ENCODE measurements around the gene CEP43. TPM values are rescaled to one million over a fixed set of nuclear protein-coding genes. Genes with fewer than 3 reads are reported as not detected.

The CEP43 gene
- total RNA-seq, 1 experiment from 2014 or later: 15.2 TPM

DNA sequence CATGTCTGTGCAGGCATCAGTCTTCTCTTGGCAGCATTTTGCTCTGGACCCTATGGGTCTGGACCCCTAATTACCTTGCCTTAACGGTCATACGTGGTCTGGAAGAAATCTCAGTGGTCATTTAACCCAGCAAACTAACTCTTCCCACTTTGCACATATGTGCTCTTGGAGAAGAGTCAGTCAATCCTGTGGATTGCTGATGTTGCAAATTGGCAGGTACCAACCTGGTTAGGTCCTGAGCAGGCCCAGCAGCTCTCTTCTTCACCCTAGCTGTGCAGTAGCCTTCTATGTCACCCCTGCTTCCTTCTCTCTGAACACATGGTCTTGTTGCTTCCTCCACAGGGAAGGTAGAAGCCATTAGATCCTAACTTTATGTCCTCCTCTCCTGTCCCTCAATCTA is 1.6 kb downstream of the CEP43 start:
- TF ChIP-seq, protein P1, sequence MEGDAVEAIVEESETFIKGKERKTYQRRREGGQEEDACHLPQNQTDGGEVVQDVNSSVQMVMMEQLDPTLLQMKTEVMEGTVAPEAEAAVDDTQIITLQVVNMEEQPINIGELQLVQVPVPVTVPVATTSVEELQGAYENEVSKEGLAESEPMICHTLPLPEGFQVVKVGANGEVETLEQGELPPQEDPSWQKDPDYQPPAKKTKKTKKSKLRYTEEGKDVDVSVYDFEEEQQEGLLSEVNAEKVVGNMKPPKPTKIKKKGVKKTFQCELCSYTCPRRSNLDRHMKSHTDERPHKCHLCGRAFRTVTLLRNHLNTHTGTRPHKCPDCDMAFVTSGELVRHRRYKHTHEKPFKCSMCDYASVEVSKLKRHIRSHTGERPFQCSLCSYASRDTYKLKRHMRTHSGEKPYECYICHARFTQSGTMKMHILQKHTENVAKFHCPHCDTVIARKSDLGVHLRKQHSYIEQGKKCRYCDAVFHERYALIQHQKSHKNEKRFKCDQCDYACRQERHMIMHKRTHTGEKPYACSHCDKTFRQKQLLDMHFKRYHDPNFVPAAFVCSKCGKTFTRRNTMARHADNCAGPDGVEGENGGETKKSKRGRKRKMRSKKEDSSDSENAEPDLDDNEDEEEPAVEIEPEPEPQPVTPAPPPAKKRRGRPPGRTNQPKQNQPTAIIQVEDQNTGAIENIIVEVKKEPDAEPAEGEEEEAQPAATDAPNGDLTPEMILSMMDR (conservative IDR thresholded peaks at IDR 0.05; ENCODE audit: low read depth, low read length): no peak
- TF ChIP-seq EZH2phosphoT487 (IDR thresholded peaks at IDR 0.05; ENCODE audit: borderline replicate concordance, low read length) (no peak), EZH2 (IDR thresholded peaks at IDR 0.05; ENCODE audit: low read length, unreplicated experiment) (no peak)
- Histone ChIP-seq H3K4me3 (ENCODE audit: low read length) (peak overlapping the region; percentile 93), H4K20me1 (ENCODE audit: low read length) (no peaks in the 10 kb centered on the region), H3K27ac (ENCODE audit: low read length) (no peak overlapping the region), H3K4me1 (ENCODE audit: insufficient read depth, low read length) (peaks cover 7% of the 10 kb centered on the region; the same call in 1 of the 2 replicates), H3K9me3 (ENCODE audit: low read length) (no peaks in the 10 kb centered on the region), H3K36me3 (ENCODE audit: low read depth, low read length) (peaks cover 16% of the 10 kb centered on the region; the same call in 1 of the 2 replicates), H3K9me2 (replicated peaks; ENCODE audit: low read length) (no peaks in the 10 kb centered on the region), H3K79me2 (ENCODE audit: low read length) (peaks cover 71% of the 10 kb centered on the region), H3F3A (ENCODE audit: low read length, unreplicated experiment) (no peaks in the 10 kb centered on the region), H3K27me3 (ENCODE audit: low read length) (no peaks in the 10 kb centered on the region), H3K9ac (ENCODE audit: low read length) (no peak overlapping the region), H2AFZ (ENCODE audit: low read length) (no peak overlapping the region), H3K4me2 (ENCODE audit: low read length) (peak overlapping the region; percentile 92)
- DNase-seq: no peak
- no peak for ATAC-seq
- CTCF ChIA-PET: no interaction called here
- BruUV-seq (replicated peaks): no TSS peak
- POLR2A ChIA-PET (ENCODE audit: unreplicated experiment): no interaction called here
- intact Hi-C loops (cut with micrococcal nuclease): no loop called here

DNA sequence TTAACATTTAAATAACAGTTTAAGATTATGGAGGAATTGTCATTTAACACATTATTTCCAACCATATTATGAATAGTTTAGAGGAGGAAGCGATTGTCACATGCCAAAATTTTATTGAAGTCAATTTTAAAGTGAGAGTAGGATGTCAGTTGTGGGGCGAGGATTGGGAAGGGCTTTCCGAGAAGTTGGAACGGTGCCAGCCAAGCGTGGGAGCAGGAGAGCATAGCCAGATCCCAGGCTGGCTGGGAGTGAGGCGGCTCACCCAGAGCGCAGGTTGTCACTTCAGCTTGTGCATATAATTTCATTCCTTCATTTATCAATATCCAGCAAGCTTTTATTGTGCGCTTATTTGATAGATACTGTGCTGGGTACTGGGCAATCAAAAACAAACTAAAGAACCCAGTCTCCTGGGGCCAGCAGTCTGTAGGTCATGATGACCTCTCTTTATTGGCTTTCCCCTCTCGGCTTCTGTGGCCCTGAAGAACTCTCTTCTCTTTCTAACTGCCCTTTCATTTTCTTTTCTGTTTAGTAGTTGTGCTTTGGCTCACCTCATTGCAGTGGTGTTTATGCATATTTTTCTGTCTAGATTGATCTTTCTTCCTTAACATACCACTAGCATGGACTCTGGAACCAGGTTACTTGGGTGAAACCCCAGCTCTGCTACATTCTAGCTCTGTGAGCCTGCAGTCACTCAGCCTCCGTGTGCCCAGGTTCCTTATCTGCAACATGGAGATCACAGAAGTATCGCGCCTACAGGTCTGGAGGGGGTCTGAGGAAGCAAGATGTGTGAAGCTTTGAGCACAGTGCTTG is 6.4 kb downstream of the CEP43 start:
- ChIA-PET CTCF (no interaction called here), POLR2A (ENCODE audit: unreplicated experiment) (no interaction called here)
- peaks cover 2% of the 10 kb centered on the region; the same call in 1 of the 2 replicates for H3K4me1 ChIP-seq (ENCODE audit: insufficient read depth, low read length)
- H4K20me1 ChIP-seq (ENCODE audit: low read length): no peaks in the 10 kb centered on the region
- no TSS peak for BruUV-seq (replicated peaks)
- no peak overlapping the region for H3K9ac ChIP-seq (ENCODE audit: low read length)
- H2AFZ ChIP-seq (ENCODE audit: low read length): no peak overlapping the region
- peaks cover 16% of the 10 kb centered on the region; the same call in 1 of the 2 replicates for H3K36me3 ChIP-seq (ENCODE audit: low read depth, low read length)
- no peak overlapping the region for H3K4me3 ChIP-seq (ENCODE audit: low read length)
- ATAC-seq: no peak
- TF ChIP-seq EZH2 (IDR thresholded peaks at IDR 0.05; ENCODE audit: low read length, unreplicated experiment) (no peak), EZH2phosphoT487 (IDR thresholded peaks at IDR 0.05; ENCODE audit: borderline replicate concordance, low read length) (no peak)
- TF ChIP-seq, protein P1 (conservative IDR thresholded peaks at IDR 0.05; ENCODE audit: low read depth, low read length): no peak
- no peaks in the 10 kb centered on the region for H3F3A ChIP-seq (ENCODE audit: low read length, unreplicated experiment)
- H3K9me2 ChIP-seq (replicated peaks; ENCODE audit: low read length): no peaks in the 10 kb centered on the region
- no peak for DNase-seq
- H3K27ac ChIP-seq (ENCODE audit: low read length): no peak overlapping the region
- no peaks in the 10 kb centered on the region for H3K9me3 ChIP-seq (ENCODE audit: low read length)
- no peaks in the 10 kb centered on the region for H3K27me3 ChIP-seq (ENCODE audit: low read length)
- intact Hi-C loops (cut with micrococcal nuclease): no loop called here
- H3K79me2 ChIP-seq (ENCODE audit: low read length): peaks cover 32% of the 10 kb centered on the region
- no peak overlapping the region for H3K4me2 ChIP-seq (ENCODE audit: low read length)

DNA sequence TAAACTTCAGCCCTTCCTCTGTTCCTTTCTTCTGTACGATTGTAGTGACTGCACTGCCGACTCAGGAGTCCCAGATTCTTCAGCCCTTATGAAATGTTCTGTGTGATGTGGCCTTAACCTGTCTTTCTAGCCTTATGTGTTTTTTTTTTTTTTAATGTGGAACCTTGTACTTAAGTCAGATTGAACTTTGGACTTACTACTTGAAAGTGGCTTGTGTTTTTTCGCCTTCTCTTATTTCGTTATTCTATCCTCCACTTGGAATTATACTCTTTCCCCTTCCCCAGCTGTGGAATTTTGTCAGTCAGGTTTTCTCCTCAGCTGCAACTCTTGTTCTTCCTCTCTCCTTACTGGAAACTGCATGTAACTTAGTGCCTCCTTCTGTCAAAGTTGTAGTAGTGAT is 8.8 kb downstream of the CEP43 start:
- H3K4me1 ChIP-seq (ENCODE audit: insufficient read depth, low read length): no peaks in the 10 kb centered on the region
- TF ChIP-seq EZH2 (IDR thresholded peaks at IDR 0.05; ENCODE audit: low read length, unreplicated experiment) (no peak), EZH2phosphoT487 (IDR thresholded peaks at IDR 0.05; ENCODE audit: borderline replicate concordance, low read length) (no peak)
- TF ChIP-seq, protein P1 (conservative IDR thresholded peaks at IDR 0.05; ENCODE audit: low read depth, low read length): no peak
- no peaks in the 10 kb centered on the region for H4K20me1 ChIP-seq (ENCODE audit: low read length)
- ChIA-PET CTCF (no interaction called here), POLR2A (ENCODE audit: unreplicated experiment) (no interaction called here)
- DNase-seq: no peak
- intact Hi-C loops (cut with micrococcal nuclease): no loop called here
- BruUV-seq (replicated peaks): no TSS peak
- H3K9ac ChIP-seq (ENCODE audit: low read length): no peak overlapping the region
- H3K79me2 ChIP-seq (ENCODE audit: low read length): peaks cover 9% of the 10 kb centered on the region; the same call in 1 of the 2 replicates
- peaks cover 16% of the 10 kb centered on the region; the same call in 1 of the 2 replicates for H3K36me3 ChIP-seq (ENCODE audit: low read depth, low read length)
- H3K4me2 ChIP-seq (ENCODE audit: low read length): no peak overlapping the region
- H3K9me3 ChIP-seq (ENCODE audit: low read length): no peaks in the 10 kb centered on the region
- H3F3A ChIP-seq (ENCODE audit: low read length, unreplicated experiment): no peaks in the 10 kb centered on the region
- H3K9me2 ChIP-seq (replicated peaks; ENCODE audit: low read length): no peaks in the 10 kb centered on the region
- no peak overlapping the region for H3K27ac ChIP-seq (ENCODE audit: low read length)
- H3K27me3 ChIP-seq (ENCODE audit: low read length): no peaks in the 10 kb centered on the region
- no peak overlapping the region for H2AFZ ChIP-seq (ENCODE audit: low read length)
- ATAC-seq: no peak
- H3K4me3 ChIP-seq (ENCODE audit: low read length): no peak overlapping the region

All from PC-3 (cell line).